ENCODE results near the gene FAU.

FAU gene

GRCh38 chr11:65113361-65113756, 8.6 kb downstream of the FAU start:
- no peak overlapping the region for H4K91ac ChIP-seq (ENCODE audit: low read length)
- H3K9me3 ChIP-seq (ENCODE audit: control insufficient read depth, low read length) = no peaks in the 10 kb centered on the region
- H3K4me2 ChIP-seq (ENCODE audit: low read length, poor library complexity, severe bottlenecking) = peak overlapping the region; percentile 92
- WGBS = 53% methylated on average over 7 of the region's 14 CpGs
- peak overlapping the region in 1 of 2 experiments; percentile 66 for H3K23ac ChIP-seq (ENCODE audit: low read length in 2 of 2)
- H3K4ac ChIP-seq (ENCODE audit: low read depth in 1 of 2, low read length in 2 of 2) = peak overlapping the region; percentile 1 to 35
- peaks cover 38 to 54% of the 10 kb centered on the region in 2 experiments for H3K36me3 ChIP-seq (ENCODE audit: control insufficient read depth in 1 of 2, insufficient read depth in 2 of 2, low read depth in 1 of 2, low read length in 2 of 2)
- no peaks in the 10 kb centered on the region for H3K27me3 ChIP-seq (ENCODE audit: control insufficient read depth in 1 of 2, insufficient read depth in 1 of 2, low read length in 2 of 2)
- H2AK5ac ChIP-seq (ENCODE audit: low read length, severe bottlenecking) = peak overlapping the region; percentile 56
- peak overlapping the region; percentile 80 for H4K8ac ChIP-seq (ENCODE audit: low read length)
- peak overlapping the region; percentile 87 for H3K27ac ChIP-seq (ENCODE audit: low read length, poor library complexity, severe bottlenecking)
- H2BK5ac ChIP-seq (ENCODE audit: low read depth, low read length, poor library complexity, severe bottlenecking) = peak overlapping the region; percentile 33
- no peak overlapping the region for H2BK12ac ChIP-seq (ENCODE audit: low read length in 2 of 2)
- DNase-seq = no peak
- no peak overlapping the region for H2AFZ ChIP-seq (ENCODE audit: low read depth, low read length)
- H3K4me3 ChIP-seq (ENCODE audit: insufficient read depth in 1 of 2, low read depth in 1 of 2, low read length in 2 of 2) = peak overlapping the region; percentile 59 to 71
- peaks cover 29% of the 10 kb centered on the region for H3K79me1 ChIP-seq (replicated peaks; ENCODE audit: low read length, poor library complexity, severe bottlenecking)
- H2BK120ac ChIP-seq (ENCODE audit: low read depth, low read length) = no peak overlapping the region
- H3K18ac ChIP-seq (ENCODE audit: low read depth in 1 of 2, low read length in 2 of 2) = peak overlapping the region in 1 of 2 experiments; percentile 42
- no peak overlapping the region for H2BK15ac ChIP-seq (ENCODE audit: low read depth, poor library complexity, severe bottlenecking)
- H3K14ac ChIP-seq (ENCODE audit: low read length in 2 of 2) = no peak overlapping the region
- H3K9ac ChIP-seq (ENCODE audit: low read length) = peak overlapping the region; percentile 77
- peaks cover 46% of the 10 kb centered on the region for H3K4me1 ChIP-seq (ENCODE audit: control insufficient read depth, insufficient read depth, low read depth, low read length)

GRCh38 chr11:65112546-65113360, 9.2 kb downstream of the FAU start:
- H3K14ac ChIP-seq (ENCODE audit: low read length in 2 of 2) = peak overlapping the region in 1 of 2 experiments; percentile 64

DNA sequence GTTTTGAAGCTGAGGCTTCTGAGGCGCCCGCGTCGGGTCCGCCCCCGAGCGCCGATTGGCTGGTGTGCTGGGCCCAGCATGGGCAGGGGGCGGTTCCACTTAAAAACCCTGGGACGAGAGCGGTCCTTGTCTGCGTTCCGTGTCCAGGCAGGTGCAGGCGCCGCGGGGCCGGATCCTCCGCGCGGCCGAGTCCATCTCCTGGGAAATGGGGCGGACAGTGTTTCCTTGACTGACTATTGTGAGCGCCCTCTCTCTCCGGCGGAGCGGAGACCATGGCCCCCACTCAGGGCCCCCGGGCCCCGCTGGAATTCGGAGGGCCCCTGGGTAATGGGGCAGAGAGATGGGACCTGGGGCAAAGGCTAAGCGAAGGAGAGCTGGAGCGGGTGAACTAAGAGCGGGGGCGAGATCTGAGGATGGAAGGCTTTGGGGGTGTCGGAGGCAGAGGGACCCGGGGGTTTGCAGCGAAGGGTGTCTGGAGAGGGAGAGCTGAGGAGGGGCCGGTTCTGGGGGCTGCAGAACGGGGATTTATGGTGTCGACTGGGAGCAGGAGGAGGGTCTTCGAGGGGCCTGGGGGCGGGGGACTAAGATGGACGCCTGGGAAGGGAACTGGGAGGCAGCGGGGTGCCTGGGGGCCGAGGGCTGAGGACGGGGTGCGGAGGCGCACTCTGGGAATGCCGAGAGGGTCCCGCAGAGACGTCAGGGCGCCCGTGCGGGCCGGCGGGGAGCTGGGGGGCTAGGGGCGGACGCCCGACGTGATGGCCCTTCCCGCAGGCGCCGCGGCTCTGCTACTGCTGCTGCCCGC, 10.0 kb downstream of the FAU start, which contains the start of gene TM7SF2:
TSS of gene TM7SF2 (plus strand) at position 129 of the 802 bp plus-strand sequence. CDS start at position 273, 144 bp downstream.
- H3K4me3 ChIP-seq (ENCODE audit: insufficient read depth in 1 of 2, low read depth in 1 of 2, low read length in 2 of 2) = peak within 1 kb of the TSS; percentile 59 to 71

More at GRCh38 chr11:65112546-65113360, 9.2 kb downstream of the FAU start:
- H3K79me1 ChIP-seq (replicated peaks; ENCODE audit: low read length, poor library complexity, severe bottlenecking) = peaks cover 34% of the 10 kb centered on the region
- peak overlapping the region; percentile 1 to 76 for H3K4ac ChIP-seq (ENCODE audit: low read depth in 1 of 2, low read length in 2 of 2)
- peak overlapping the region; percentile 33 for H2BK5ac ChIP-seq (ENCODE audit: low read depth, low read length, poor library complexity, severe bottlenecking)
- peak overlapping the region; percentile 65 to 81 for H3K18ac ChIP-seq (ENCODE audit: low read depth in 1 of 2, low read length in 2 of 2)
- WGBS = 1% methylated on average over 47 of the region's 57 CpGs
- no peaks in the 10 kb centered on the region for H3K27me3 ChIP-seq (ENCODE audit: control insufficient read depth in 1 of 2, insufficient read depth in 1 of 2, low read length in 2 of 2)
- peak overlapping the region; percentile 56 for H2AK5ac ChIP-seq (ENCODE audit: low read length, severe bottlenecking)
- no peak overlapping the region for H2BK120ac ChIP-seq (ENCODE audit: low read depth, low read length)
- peak overlapping the region; percentile 77 for H3K9ac ChIP-seq (ENCODE audit: low read length)
- peak overlapping the region; percentile 80 for H4K8ac ChIP-seq (ENCODE audit: low read length)
- H3K4me1 ChIP-seq (ENCODE audit: control insufficient read depth, insufficient read depth, low read depth, low read length) = peaks cover 46% of the 10 kb centered on the region
- H3K9me3 ChIP-seq (ENCODE audit: control insufficient read depth, low read length) = no peaks in the 10 kb centered on the region
- peak; percentile 54 for DNase-seq
- H3K36me3 ChIP-seq (ENCODE audit: control insufficient read depth in 1 of 2, insufficient read depth in 2 of 2, low read depth in 1 of 2, low read length in 2 of 2) = peaks cover 32 to 55% of the 10 kb centered on the region in 2 experiments
- H2BK15ac ChIP-seq (ENCODE audit: low read depth, poor library complexity, severe bottlenecking) = no peak overlapping the region
- H3K27ac ChIP-seq (ENCODE audit: low read length, poor library complexity, severe bottlenecking) = peak overlapping the region; percentile 87
- H4K91ac ChIP-seq (ENCODE audit: low read length) = peak overlapping the region; percentile 64
- peak overlapping the region; percentile 92 for H3K4me2 ChIP-seq (ENCODE audit: low read length, poor library complexity, severe bottlenecking)
- peak overlapping the region in 1 of 2 experiments; percentile 66 for H3K23ac ChIP-seq (ENCODE audit: low read length in 2 of 2)
- H3K4me3 ChIP-seq (ENCODE audit: insufficient read depth in 1 of 2, low read depth in 1 of 2, low read length in 2 of 2) = peak overlapping the region; percentile 59 to 71
- peak overlapping the region in 1 of 2 experiments; percentile 93 for H2BK12ac ChIP-seq (ENCODE audit: low read length in 2 of 2)
- peak overlapping the region; percentile 72 for H2AFZ ChIP-seq (ENCODE audit: low read depth, low read length)

More for the DNA sequence above, 10.0 kb downstream of the FAU start, which contains the start of gene TM7SF2:
- WGBS = under 1% methylated on average over 55 of the region's 64 CpGs
- DNase-seq = peak; percentile 94
- Histone ChIP-seq H2BK15ac (ENCODE audit: low read depth, poor library complexity, severe bottlenecking) (no peak within 1 kb of the TSS), H2BK5ac (ENCODE audit: low read depth, low read length, poor library complexity, severe bottlenecking) (peak within 1 kb of the TSS; percentile 48), H2BK120ac (ENCODE audit: low read depth, low read length) (no peak within 1 kb of the TSS), H2AFZ (ENCODE audit: low read depth, low read length) (peak within 1 kb of the TSS; percentile 72), H3K9ac (ENCODE audit: low read length) (peak within 1 kb of the TSS; percentile 77), H3K23ac (ENCODE audit: low read length in 2 of 2) (no peak within 1 kb of the TSS), H3K4ac (ENCODE audit: low read depth in 1 of 2, low read length in 2 of 2) (peak within 1 kb of the TSS in 1 of 2 experiments; percentile 76), H3K18ac (ENCODE audit: low read depth in 1 of 2, low read length in 2 of 2) (peak within 1 kb of the TSS; percentile 9 to 81), H4K8ac (ENCODE audit: low read length) (peak within 1 kb of the TSS; percentile 69), H3K4me2 (ENCODE audit: low read length, poor library complexity, severe bottlenecking) (peak within 1 kb of the TSS; percentile 92), H3K4me1 (ENCODE audit: control insufficient read depth, insufficient read depth, low read depth, low read length) (peaks cover 48% of the 10 kb centered on the region), H4K91ac (ENCODE audit: low read length) (peak within 1 kb of the TSS; percentile 56), H3K27ac (ENCODE audit: low read length, poor library complexity, severe bottlenecking) (peak within 1 kb of the TSS; percentile 42), H3K36me3 (ENCODE audit: control insufficient read depth in 1 of 2, insufficient read depth in 2 of 2, low read depth in 1 of 2, low read length in 2 of 2) (peaks cover 32 to 63% of the 10 kb centered on the region in 2 experiments), H3K14ac (ENCODE audit: low read length in 2 of 2) (peak within 1 kb of the TSS in 1 of 2 experiments; percentile 64), H3K27me3 (ENCODE audit: control insufficient read depth in 1 of 2, insufficient read depth in 1 of 2, low read length in 2 of 2) (no peaks in the 10 kb centered on the region), H3K9me3 (ENCODE audit: control insufficient read depth, low read length) (no peaks in the 10 kb centered on the region), H3K79me1 (replicated peaks; ENCODE audit: low read length, poor library complexity, severe bottlenecking) (peaks cover 42% of the 10 kb centered on the region), H2BK12ac (ENCODE audit: low read length in 2 of 2) (peak within 1 kb of the TSS in 1 of 2 experiments; percentile 47), H2AK5ac (ENCODE audit: low read length, severe bottlenecking) (peak within 1 kb of the TSS; percentile 27)
